Motor neuron (in vitro differentiated cells): Measurements from ENCODE around the gene SMPDL3B. TPM values are rescaled to one million over a fixed set of nuclear protein-coding genes. Genes with fewer than 3 reads are reported as not detected.
"Not testable (repeated sequence)": the region's sequence is repeated elsewhere in the genome, so short reads cannot be mapped to it uniquely, and the experiment has no call there.

Experiments used
- ATAC-seq, 8 experiments: fragments of 200-7000 bp; cut with Tn5 transposase; replicated peaks in 6 of 8; 2 replicates each; pipeline ENCODE4 v1.8.0; 2021; ENCODE audit warnings: mild to moderate bottlenecking in 8 of 8, moderate library complexity in 8 of 8
- H3K27ac ChIP-seq, 2 donors: fragments of 250-450 bp; sonication (Bioruptor Pico); 2 replicates each; pipeline ENCODE4 v1.9.0; 2021; ENCODE audit warnings: antibody characterized with exemption in 2 of 2, mild to moderate bottlenecking in 2 of 2, moderate library complexity in 1 of 2
- H3K4me1 ChIP-seq, 2 donors: fragments of 250-450 bp; sonication (Bioruptor Pico); replicated peaks in 1 of 2; 2 replicates each; pipeline ENCODE4 v1.6.1; 2021; ENCODE audit warnings: antibody characterized with exemption in 2 of 2, mild to moderate bottlenecking in 2 of 2, moderate library complexity in 1 of 2
- H3K4me3 ChIP-seq, 5 donors: fragments of 250-450 bp; sonication (Bioruptor Pico); 2 replicates each; pipeline ENCODE4 v1.9.0; 2021; ENCODE audit warnings: antibody characterized with exemption in 5 of 5, mild to moderate bottlenecking in 5 of 5, moderate library complexity in 4 of 5
- WGBS, 10 experiments: fragments of 450-650 bp; shearing (Covaris generic); methylation state at CpG; one replicate each; pipeline ENCODE4 v1.0.0; 2022; 5-methylcytosine and 5-hydroxymethylcytosine counted together
- in situ Hi-C, 9 experiments: fragments of 400-800 bp; cut with MboI; loops; one replicate each; pipeline ENCODE4 v1.15.0; 2021; ENCODE audit warnings: low sequenced_read_pairs in 9 of 9, low pct_unique_long_range_greater_than_20kb in 2 of 9; ENCODE audit not compliant: unreplicated experiment in 9 of 9
- total RNA-seq, 8 experiments: library from RNA; unstranded; fragments of 300-600 nt; gene quantifications; 2 replicates each; pipeline versions ENCODE4 v1.2.3 to v1.2.4, GENCODE V29; 2022

Gene SMPDL3B
- total RNA-seq, 8 experiments from 2014 or later, result 0.17 to 0.52 (median 0.25) TPM; not detected in 4

DNA sequence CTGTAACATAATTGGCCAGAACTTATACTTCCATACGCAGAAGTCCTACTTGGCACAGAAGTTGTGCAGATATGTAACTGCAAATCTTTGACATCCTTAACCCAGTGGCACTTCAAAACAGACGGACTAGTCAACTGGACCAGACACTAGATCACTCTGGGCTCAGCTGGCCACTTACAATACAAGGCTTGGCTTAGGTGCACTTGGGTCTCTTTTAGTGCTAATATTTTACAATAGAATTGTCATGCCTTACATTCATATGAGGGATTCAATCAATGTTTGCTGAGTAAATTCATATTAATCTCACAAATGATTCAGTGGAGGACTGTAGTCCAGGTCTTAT, 45.0 kb downstream of the SMPDL3B start:
- Histone ChIP-seq H3K27ac (no peak overlapping the region), H3K4me3 (no peak overlapping the region), H3K4me1 (no peaks in the 10 kb centered on the region)
- no peak for ATAC-seq
- 0 to 100% (median 91%) methylated on average over 1 to 2 of the region's 2 CpGs; no CpG with 5 or more reads in 2 of the 10 experiments for WGBS, 10 experiments
- in situ Hi-C loops, result loop anchor here in 1 of 9 experiments (10.0 kb wide), 1 partner anchor 115 kb away; no protein-coding TSS in a partner anchor

DNA sequence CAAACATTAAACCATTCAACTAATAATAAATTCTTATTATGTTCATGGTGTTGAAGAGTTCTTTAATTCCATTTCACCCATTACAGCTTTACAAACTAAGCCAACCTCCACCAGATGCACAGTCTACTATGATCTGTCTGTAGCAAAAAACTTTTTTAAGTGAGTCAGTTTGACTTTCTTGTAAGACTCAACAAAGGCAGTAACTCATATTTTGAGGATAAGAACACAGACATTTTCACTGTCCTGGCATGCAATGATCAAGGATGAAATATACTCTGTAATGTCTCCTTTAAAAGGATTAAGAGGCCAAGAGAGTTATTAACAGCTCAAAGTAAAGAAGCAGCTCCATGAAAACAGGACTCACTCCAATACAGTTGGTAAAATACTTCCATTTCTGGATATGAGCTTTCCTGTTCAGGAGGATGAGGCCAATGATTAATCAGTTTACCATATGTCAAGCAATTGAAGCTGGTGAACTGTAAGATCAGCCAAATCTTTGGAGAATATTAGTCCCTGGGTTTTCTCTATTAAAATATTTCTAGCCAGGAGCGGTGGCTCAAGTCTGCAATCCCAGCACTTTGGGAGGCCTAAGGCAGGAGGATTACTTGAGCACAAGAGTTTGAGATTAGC, 45.5 kb downstream of the SMPDL3B start:
- ATAC-seq, result no peak
- WGBS, 10 experiments, result 0 to 100% (median 100%) methylated on average over 1 of the region's 1 CpG; no CpG with 5 or more reads in 5 of the 10 experiments
- in situ Hi-C loops, result no loop called here
- Histone ChIP-seq H3K4me3 (no peak overlapping the region), H3K4me1 (no peaks in the 10 kb centered on the region), H3K27ac (no peak overlapping the region)

DNA sequence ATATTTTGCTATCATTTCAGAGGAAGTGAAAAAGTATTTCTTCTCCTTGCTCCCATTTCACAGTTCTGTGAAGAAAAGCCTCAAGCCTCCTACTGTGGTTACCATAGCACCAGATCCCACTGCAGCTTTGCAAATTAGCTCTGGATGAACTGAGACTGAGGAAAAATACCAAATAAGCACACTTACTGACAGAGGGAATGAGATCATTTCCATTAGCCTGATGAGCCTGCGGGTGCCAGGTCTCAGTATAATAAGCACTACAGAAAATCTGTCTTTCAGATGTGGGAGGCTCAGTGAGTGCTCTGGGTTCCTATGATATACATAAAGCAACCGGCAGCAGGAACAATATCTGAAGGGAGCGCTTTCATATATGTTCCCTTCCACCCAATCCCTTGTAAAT, 46.3 kb downstream of the SMPDL3B start:
- Histone ChIP-seq H3K4me3 (no peak overlapping the region), H3K27ac (no peak overlapping the region), H3K4me1 (no peaks in the 10 kb centered on the region)
- ATAC-seq, result peak in 4 of 8 experiments; percentile 23 to 93 (median 68)
- in situ Hi-C loops, result no loop called here
- 60 to 93% (median 84%) methylated on average over 1 to 3 of the region's 3 CpGs; no CpG with 5 or more reads in 4 of the 10 experiments for WGBS, 10 experiments

DNA sequence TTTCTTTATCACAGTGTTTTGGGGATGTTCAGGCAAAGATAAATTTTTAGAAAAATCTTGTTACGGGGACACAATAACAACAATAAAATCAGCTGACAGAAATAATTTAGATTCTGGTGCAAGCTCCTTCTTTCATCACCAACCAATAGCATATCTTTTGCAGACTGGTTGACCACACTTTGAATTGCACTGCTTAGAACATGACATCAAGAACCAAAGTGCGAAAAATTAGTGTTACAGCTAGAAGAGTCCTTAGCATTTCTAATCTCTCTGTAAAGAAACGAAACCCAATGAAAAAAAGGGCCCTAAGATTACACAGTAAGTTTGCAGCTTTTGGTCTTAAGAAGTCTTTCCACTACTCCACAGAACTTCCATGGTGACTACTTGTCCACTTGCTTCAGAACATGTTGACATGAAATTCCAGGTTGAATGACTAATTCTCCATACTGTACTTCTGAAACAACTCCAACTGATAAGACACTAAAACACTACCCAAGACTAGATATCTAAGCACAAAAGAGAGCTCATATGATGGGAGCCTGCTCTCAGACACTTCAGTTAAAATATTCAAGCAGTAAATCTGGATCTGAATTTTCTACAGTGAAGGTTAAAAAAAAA, 56.2 kb downstream of the SMPDL3B start:
- WGBS, 10 experiments, result 60 to 100% (median 99%) methylated on average over 1 to 3 of the region's 3 CpGs
- H3K27ac ChIP-seq, result no peak overlapping the region

DNA sequence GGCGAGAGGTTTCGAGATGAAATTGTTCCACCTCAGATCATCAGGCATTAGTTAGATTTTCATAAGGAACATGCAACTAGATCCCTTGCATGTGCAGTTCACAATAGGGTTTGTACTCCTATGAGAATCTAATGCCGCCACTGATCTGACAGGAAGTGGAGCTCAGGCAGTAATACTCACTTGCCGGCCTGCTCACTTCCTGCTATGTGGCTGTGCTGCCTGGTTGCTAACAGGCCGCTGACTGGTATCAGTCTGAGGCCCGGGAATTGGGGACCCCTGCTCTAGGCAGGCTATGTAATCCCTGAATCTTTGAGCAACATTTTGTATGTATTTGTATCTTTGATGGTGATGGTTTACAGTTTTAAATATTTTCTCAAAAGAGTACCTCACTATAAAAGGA, 57.5 kb downstream of the SMPDL3B start:
- Histone ChIP-seq H3K4me3 (no peak overlapping the region), H3K4me1 (no peaks in the 10 kb centered on the region), H3K27ac (no peak overlapping the region)
- ATAC-seq, result no peak
- in situ Hi-C loops, result no loop called here
- WGBS, 10 experiments, result 0 to 100% (median 92%) methylated on average over 1 to 6 of the region's 6 CpGs; no CpG with 5 or more reads in 2 of the 10 experiments

More for the DNA sequence above, 56.2 kb downstream of the SMPDL3B start:
- no peak for ATAC-seq
- Histone ChIP-seq H3K4me3 (no peak overlapping the region), H3K4me1 (no peaks in the 10 kb centered on the region)
- in situ Hi-C loops, result no loop called here

DNA sequence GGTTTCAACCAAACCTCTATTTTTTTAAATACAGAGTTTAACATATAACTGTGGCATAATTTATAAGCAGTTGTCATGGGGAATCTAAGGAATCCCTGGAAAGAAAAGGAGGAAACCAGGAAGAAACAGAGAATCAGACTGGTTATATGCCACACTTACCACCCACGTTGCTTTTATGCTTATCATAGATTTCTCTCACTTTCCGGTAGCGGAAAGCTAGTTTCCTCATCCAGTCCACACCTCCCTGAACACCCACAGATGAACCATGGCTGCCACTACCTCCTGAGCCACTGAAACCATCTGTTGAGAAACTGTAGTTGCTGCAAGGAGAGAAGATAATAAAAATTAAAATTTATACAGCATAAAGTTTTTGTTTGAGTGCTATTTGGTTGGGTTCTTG, 58.4 kb downstream of the SMPDL3B start:
- no peak for ATAC-seq
- in situ Hi-C loops, result no loop called here
- no peak overlapping the region for H3K27ac ChIP-seq
- H3K4me3 ChIP-seq, result no peak overlapping the region
- WGBS, 10 experiments, result 78 to 100% (median 100%) methylated on average over 2 to 3 of the region's 3 CpGs; no CpG with 5 or more reads in 3 of the 10 experiments
- H3K4me1 ChIP-seq, result no peaks in the 10 kb centered on the region

DNA sequence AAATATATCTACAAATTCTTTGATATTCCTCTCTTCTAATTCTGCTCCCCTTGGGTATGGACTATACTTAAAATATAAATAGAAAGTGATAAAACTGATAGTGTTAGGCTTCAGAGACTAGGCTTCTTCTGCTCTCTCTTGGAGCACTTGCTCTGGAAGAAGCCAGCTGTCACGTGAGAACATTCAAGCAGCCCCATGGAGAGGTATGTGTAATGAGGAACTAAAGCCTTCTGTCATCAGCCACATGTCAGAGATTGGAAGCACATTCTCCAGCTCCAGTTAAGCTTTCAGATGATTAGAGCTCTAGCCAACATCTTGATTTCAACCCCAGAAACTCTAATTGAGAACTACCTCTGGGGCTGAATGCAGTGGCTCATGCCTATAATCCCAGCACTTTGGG, 59.3 kb downstream of the SMPDL3B start:
- Histone ChIP-seq H3K4me1 (no peaks in the 10 kb centered on the region), H3K27ac (no peak overlapping the region), H3K4me3 (no peak overlapping the region)
- 20 to 86% (median 83%) methylated on average over 1 of the region's 1 CpG; no CpG with 5 or more reads in 5 of the 10 experiments for WGBS, 10 experiments
- in situ Hi-C loops, result no loop called here
- no peak for ATAC-seq

DNA sequence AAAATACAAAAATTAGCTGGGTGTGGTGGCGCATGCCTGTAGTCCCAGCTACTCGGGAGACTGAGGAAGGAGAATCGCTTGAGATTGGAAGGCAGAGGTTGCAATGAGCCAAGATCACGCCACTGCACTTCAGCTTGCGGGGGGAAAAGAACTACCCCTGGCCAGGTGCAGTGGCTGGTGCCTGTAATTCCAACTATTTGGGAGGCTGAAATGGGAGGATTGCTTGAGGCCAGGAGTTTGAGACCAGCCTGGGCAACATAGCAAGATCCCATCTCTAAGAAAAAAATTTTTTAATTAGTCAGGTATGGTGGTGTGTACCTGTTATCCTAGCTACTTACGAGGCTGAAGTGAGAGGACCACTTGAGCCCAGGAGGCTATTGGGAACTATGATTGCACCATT, 59.7 kb downstream of the SMPDL3B start:
- H3K4me1 ChIP-seq, ATAC-seq, in situ Hi-C loops, H3K27ac ChIP-seq, H3K4me3 ChIP-seq: not testable (repeated sequence)
- 86 to 100% (median 98%) methylated on average over 1 to 6 of the region's 6 CpGs; no CpG with 5 or more reads in 2 of the 10 experiments for WGBS, 10 experiments

DNA sequence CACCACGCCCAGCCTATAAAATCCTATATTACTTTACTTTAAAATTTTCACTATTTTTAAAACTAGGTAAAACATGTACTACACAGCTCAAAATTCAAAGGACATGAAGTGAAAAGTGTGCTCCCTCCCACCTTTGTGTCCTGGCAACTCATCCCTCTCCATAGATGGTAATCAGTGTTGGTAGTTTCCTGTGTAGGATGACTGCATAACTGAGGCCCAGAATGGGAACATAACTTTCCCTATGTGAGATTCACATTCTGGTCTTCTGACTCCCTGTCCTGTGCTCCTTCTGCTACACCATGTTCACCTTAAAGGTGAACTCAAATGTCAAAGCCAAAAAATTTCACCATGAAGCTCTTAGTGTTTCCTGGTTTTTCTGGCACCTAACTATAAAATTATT, 64.3 kb downstream of the SMPDL3B start:
- no peak overlapping the region for H3K27ac ChIP-seq
- WGBS, 10 experiments, result 67 to 100% (median 90%) methylated on average over 1 of the region's 1 CpG; no CpG with 5 or more reads in 4 of the 10 experiments
- no peaks in the 10 kb centered on the region for H3K4me1 ChIP-seq
- no peak overlapping the region for H3K4me3 ChIP-seq
- no peak for ATAC-seq
- in situ Hi-C loops, result no loop called here

DNA sequence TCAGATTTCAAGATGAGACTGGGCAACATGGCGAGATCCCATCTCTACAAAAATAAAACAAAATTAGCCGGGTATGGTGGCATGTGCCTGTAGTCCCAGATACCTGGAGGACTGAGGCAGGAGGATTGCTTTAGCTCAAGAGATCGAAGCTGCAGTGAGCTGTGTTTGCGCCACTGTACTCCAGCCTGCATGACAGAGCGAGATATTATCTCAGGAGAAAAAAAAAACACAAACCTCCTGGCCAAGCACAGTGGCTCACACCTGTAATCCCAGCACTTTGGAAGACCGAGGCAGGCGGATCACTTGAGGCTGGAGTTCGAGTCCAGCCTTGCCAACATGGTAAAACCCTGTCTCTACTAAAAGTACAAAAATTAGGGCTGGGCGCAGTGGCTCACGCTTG, 67.8 kb downstream of the SMPDL3B start:
- Histone ChIP-seq H3K4me1 (no peaks in the 10 kb centered on the region), H3K27ac (no peak overlapping the region), H3K4me3 (no peak overlapping the region)
- ATAC-seq, result no peak
- 93 to 100% (median 100%) methylated on average over 1 to 10 of the region's 10 CpGs; no CpG with 5 or more reads in 1 of the 10 experiments for WGBS, 10 experiments
- in situ Hi-C loops, result no loop called here

DNA sequence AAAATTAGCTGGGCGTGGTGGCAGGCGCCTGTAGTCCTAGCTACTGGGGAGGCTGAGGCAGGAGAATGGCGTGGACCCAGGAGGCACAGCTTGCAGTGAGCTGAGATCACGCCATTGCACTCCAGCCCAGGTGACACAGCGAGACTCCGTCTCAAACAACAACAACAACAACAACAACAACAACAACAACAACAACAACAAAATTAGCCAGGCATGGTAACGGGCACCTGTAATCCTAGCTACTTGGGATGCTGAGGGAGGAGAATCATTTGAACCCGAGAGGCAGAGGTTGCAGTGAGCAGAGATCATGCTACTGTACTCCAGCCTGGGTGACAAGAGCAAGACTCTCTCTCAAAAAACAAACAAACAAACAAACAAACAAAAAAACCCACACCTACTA, 68.3 kb downstream of the SMPDL3B start:
- ATAC-seq, H3K4me1 ChIP-seq, H3K27ac ChIP-seq, in situ Hi-C loops, H3K4me3 ChIP-seq: not testable (repeated sequence)
- 95 to 100% (median 97%) methylated on average over 1 to 7 of the region's 8 CpGs; no CpG with 5 or more reads in 5 of the 10 experiments for WGBS, 10 experiments
